ENCODE results near the gene ELMO1.

- TF ChIP-seq, protein P1, sequence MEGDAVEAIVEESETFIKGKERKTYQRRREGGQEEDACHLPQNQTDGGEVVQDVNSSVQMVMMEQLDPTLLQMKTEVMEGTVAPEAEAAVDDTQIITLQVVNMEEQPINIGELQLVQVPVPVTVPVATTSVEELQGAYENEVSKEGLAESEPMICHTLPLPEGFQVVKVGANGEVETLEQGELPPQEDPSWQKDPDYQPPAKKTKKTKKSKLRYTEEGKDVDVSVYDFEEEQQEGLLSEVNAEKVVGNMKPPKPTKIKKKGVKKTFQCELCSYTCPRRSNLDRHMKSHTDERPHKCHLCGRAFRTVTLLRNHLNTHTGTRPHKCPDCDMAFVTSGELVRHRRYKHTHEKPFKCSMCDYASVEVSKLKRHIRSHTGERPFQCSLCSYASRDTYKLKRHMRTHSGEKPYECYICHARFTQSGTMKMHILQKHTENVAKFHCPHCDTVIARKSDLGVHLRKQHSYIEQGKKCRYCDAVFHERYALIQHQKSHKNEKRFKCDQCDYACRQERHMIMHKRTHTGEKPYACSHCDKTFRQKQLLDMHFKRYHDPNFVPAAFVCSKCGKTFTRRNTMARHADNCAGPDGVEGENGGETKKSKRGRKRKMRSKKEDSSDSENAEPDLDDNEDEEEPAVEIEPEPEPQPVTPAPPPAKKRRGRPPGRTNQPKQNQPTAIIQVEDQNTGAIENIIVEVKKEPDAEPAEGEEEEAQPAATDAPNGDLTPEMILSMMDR (IDR thresholded peaks at IDR 0.05), result no peak
- no peak for TF ChIP-seq POLR2A (IDR thresholded peaks at IDR 0.05)
These were observed 35.9 kb upstream of the ELMO1 start for GRCh38 chr7:37484426-37485073.

Data from body of pancreas (tissue), 4 donors.